Stimulated activated naive CD8-positive, alpha-beta T cell treated with anti-CD3 and anti-CD28 coated beads, Interleukin-15, Interleukin-2, amounts not matched to agents 100 ng/mL and 50 ng/mL, for 24 hours (primary cell): ENCODE data around the gene PPDPF.
"Not testable (repeated sequence)": the region's sequence is repeated elsewhere in the genome, so short reads cannot be mapped to it uniquely, and the experiment has no call there.

ENCODE experiments used
- H3K27ac Mint-ChIP-seq: one replicate; pipeline ENCODE4 v1.8.0; 2021; ENCODE audit warnings: mild to moderate bottlenecking, mixed read lengths
- H3K27me3 Mint-ChIP-seq: one replicate; pipeline ENCODE4 v1.8.0; 2021; ENCODE audit warnings: mixed read lengths
- H3K36me3 Mint-ChIP-seq: one replicate; pipeline ENCODE4 v1.8.0; 2021; ENCODE audit warnings: low read depth, mixed read lengths
- H3K4me1 Mint-ChIP-seq: one replicate; pipeline ENCODE4 v1.8.0; 2021; ENCODE audit warnings: low read depth, mixed read lengths
- H3K4me3 Mint-ChIP-seq: one replicate; pipeline ENCODE4 v1.8.0; 2021; ENCODE audit warnings: mild to moderate bottlenecking, mixed read lengths
- H3K9me3 Mint-ChIP-seq: one replicate; pipeline ENCODE4 v1.8.0; 2021; ENCODE audit warnings: mixed read lengths

Gene PPDPF

DNA sequence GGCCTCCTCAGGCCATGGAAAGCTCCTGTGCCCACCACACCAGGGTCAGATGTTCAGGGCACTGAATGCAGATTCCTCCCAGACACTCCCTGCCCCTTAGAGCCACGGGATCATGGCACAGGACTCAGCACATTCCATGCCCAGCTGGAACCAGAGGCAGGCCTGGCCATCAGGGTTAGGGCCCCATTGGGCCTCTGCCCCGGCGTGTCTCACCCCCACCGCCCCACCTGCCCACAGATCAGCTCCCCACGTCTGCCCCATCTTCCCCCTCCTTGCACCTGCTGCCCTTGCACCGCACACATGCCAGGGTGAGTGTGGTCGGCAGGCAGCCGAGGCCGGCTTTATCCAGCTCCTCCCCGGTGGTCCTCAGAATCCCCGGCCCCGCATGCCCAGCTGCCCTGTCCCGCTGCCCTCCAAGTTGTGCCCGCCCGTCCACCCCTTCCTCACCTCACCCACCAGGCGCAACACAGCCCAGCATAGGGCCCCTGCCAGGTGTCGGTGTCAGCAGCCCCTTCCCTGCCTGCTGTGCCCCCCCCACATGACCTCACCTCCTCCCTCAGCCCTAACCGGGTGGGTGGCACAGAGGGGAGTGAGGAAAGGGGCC is 29.2 kb downstream of the PPDPF start:
- H3K27me3 Mint-ChIP-seq, result peaks cover 3% of the 10 kb centered on the region
- H3K9me3 Mint-ChIP-seq, result no peaks in the 10 kb centered on the region
- H3K4me3 Mint-ChIP-seq, result no peak overlapping the region
- H3K4me1 Mint-ChIP-seq, result peaks cover 12% of the 10 kb centered on the region
- H3K36me3 Mint-ChIP-seq, result no peaks in the 10 kb centered on the region
- H3K27ac Mint-ChIP-seq, result no peak overlapping the region

DNA sequence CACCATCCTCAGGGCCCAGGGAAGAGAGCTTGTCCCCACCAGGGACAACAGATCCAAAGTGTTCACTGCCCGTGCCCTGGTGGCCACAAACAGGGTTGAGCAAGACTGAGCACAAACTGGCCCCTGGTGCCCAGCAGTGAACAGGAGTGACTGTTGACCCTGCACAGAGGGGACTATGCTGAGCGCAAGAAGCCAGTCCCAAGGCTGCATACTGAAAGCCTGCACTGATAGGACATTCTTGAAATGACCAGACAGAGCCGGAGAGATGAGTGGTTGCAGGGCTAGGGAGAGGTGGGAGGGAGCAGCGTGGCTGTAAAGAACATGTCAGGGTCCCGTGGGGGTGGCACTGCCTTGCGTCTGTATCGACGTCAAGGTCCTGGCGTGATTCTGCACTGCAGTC is 30.5 kb downstream of the PPDPF start:
- Mint-ChIP-seq H3K9me3 (no peaks in the 10 kb centered on the region), H3K27me3 (peaks cover 3% of the 10 kb centered on the region), H3K4me3 (no peak overlapping the region), H3K4me1 (peaks cover 12% of the 10 kb centered on the region), H3K36me3 (no peaks in the 10 kb centered on the region), H3K27ac (no peak overlapping the region)

DNA sequence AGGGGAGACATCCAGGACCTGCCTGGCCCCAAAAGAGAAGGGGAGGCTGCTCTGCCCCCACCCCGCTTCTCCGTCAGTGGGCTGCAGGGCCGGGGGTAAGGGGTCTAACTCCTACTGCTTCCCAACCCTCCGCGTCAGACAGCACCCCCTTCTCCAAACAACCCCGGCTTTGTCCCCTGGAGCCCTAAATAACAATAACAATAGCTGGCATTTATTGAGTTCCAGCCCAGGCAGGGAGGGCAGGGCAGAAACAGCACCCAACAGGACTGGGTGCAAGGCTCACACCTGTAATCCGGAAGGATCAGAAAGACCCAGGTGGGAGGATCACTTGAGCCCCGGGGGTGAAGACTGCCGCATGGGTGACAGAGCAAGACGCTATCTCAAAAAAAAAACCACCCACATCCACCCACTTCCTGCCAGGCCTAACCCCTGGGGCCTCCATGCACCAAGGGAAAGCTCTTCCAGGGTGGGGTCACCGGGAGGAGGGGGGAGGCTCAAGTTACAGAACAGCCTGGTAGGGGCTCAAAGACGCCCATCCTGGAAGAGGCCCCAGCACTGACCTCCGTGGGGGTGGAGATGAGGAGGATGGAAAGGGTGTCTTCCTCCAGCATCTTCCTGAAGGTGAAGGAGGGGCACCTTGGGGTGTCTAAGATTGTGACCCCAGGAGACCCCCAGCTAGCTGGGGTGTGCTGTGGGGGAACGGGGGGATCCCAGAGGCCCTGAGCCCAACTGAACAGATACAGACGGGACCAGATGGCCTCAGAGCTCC is 32.1 kb downstream of the PPDPF start:
- Mint-ChIP-seq H3K27me3 (peaks cover 3% of the 10 kb centered on the region), H3K9me3 (no peaks in the 10 kb centered on the region), H3K4me1 (peaks cover 12% of the 10 kb centered on the region), H3K4me3 (peak overlapping the region; percentile 43), H3K27ac (peak overlapping the region; percentile 40), H3K36me3 (no peaks in the 10 kb centered on the region)

DNA sequence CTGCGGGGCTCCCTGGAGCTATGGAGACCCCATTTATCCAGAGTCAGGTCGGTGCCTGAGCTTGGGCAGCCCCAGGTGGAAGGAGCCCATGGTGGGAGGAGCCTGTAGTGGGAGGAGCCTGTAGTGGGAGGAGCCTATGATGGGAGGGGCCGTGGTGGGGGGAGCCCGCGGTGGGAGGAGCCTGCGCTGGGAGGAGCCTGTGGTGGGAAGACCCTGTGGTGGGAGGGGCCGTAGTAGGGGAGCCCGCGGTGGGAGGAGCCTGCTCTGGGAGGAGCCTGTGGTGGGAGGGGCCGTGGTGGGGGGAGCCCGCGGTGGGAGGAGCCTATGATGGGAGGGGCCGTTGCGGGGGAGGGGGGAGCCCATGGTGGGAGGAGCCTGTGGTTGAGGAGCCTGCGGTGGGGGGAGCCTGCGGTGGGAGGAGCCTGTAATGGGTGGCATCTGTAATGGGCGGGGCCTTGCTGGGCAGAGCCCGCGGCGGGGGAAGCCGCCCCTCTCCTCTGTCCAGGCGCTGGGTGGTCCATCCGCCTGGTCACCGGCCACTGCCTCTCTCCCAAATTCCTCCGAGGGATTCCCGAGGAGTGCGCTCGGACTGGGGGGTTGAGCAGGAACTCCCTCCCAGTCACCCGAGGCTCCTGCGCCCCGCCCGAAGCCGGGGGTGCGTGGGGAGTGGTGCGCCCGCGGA is 32.8 kb downstream of the PPDPF start:
- H3K9me3 Mint-ChIP-seq, result no peaks in the 10 kb centered on the region
- H3K27ac Mint-ChIP-seq, result no peak overlapping the region
- peak overlapping the region; percentile 43 for H3K4me3 Mint-ChIP-seq
- peaks cover 12% of the 10 kb centered on the region for H3K4me1 Mint-ChIP-seq
- H3K36me3 Mint-ChIP-seq, result no peaks in the 10 kb centered on the region
- H3K27me3 Mint-ChIP-seq, result peaks cover 3% of the 10 kb centered on the region

DNA sequence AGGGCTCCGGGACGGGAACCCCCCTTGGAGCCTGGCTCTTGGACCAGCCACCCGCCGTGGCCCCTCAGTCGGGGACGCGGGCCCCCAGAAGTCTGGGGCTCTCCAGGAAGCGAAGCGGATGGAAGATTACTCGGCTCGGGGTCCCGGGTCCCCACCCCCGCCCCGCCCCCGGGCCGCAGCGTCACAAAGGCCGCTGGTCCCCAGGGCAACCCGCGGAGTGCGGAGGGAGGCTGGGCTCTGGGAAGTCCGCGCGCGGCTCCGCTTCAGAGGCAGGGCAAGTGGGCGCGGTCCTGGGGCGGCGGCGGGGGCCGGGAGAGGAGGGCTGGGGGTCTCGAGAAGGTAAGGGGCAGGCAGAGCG is 33.3 kb downstream of the PPDPF start, which contains the start of gene FNDC11:
TSS of gene FNDC11 (plus strand) at position 227 of the 358 bp plus-strand sequence. CDS start 1,505 bp downstream, outside the sequence.
- H3K9me3 Mint-ChIP-seq, result no peaks in the 10 kb centered on the region
- peak within 1 kb of the TSS; percentile 43 for H3K4me3 Mint-ChIP-seq
- H3K4me1 Mint-ChIP-seq, result peaks cover 12% of the 10 kb centered on the region
- no peaks in the 10 kb centered on the region for H3K36me3 Mint-ChIP-seq
- H3K27me3 Mint-ChIP-seq, result peaks cover 3% of the 10 kb centered on the region
- H3K27ac Mint-ChIP-seq, result peak within 1 kb of the TSS; percentile 40

DNA sequence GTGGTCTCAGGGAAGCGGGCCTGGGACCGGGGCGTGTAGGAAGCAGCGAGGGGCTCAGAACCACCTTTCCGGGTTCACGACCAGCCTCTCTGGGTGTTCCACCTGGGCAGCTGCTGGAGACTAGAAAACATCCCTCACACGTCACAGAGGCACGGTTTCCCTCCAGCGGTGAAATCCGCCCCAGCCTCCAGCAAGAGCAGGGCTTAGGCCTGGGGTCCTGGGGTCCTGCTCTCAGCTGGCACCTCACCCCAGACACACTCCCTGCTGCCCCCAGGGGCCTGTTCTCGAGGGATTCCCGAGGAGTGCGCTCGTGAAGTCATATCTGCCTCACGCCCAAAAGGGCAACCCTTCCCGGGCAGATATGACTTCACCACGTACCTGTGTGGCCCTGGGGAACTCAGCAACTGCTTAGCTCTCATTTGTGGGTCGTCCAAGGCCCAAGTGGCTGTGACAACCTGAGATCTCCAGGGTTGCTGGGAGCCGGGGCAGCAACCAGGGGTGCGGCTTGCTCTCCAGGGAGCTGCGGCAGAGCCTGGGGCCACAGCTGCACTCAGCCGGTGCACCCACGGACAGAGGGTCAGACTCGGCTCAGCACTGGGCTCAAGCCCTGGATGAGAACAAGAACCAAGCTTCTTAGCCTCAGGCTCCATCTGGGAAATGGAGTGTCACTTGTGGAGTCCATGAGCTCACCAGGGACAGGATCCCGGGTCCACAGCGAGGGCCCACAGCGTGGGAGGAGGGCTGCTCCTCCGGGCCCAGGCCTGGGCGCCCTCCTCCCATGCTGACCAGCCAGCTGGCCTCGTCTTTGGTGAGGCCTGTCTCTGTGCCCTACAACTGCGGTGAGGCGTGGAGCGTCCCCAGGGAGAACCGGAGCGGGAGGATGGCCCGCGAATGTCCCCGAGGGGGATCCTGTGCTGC is 34.1 kb downstream of the PPDPF start:
- H3K4me1 Mint-ChIP-seq, result peaks cover 12% of the 10 kb centered on the region

DNA sequence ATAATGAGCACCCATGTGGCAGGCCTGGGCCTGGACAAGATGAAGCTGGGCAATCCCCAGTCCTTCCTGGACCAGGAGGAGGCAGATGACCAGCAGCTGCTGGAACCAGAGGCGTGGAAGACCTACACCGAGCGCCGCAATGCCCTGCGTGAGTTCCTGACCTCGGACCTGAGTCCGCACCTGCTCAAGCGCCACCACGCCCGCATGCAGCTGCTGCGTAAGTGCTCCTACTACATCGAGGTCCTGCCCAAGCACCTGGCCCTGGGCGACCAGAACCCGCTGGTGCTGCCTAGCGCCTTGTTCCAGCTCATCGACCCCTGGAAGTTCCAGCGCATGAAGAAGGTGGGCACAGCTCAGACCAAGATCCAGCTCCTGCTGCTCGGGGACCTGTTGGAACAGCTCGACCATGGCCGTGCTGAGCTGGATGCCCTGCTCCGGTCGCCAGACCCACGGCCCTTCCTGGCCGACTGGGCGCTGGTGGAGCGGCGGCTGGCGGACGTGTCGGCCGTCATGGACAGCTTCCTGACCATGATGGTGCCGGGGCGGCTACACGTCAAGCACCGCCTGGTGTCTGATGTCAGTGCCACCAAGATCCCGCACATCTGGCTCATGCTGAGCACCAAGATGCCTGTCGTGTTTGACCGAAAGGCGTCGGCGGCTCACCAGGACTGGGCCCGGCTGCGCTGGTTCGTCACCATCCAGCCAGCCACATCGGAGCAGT is 35.3 kb downstream of the PPDPF start:
- peaks cover 3% of the 10 kb centered on the region for H3K27me3 Mint-ChIP-seq
- H3K27ac Mint-ChIP-seq, result no peak overlapping the region
- no peaks in the 10 kb centered on the region for H3K9me3 Mint-ChIP-seq
- H3K36me3 Mint-ChIP-seq, result peaks cover 4% of the 10 kb centered on the region
- H3K4me1 Mint-ChIP-seq, result peaks cover 12% of the 10 kb centered on the region
- no peak overlapping the region for H3K4me3 Mint-ChIP-seq

More for the DNA sequence above, 34.1 kb downstream of the PPDPF start:
- Mint-ChIP-seq H3K27ac (no peak overlapping the region), H3K9me3 (no peaks in the 10 kb centered on the region), H3K4me3 (no peak overlapping the region), H3K36me3 (no peaks in the 10 kb centered on the region), H3K27me3 (peaks cover 3% of the 10 kb centered on the region)

DNA sequence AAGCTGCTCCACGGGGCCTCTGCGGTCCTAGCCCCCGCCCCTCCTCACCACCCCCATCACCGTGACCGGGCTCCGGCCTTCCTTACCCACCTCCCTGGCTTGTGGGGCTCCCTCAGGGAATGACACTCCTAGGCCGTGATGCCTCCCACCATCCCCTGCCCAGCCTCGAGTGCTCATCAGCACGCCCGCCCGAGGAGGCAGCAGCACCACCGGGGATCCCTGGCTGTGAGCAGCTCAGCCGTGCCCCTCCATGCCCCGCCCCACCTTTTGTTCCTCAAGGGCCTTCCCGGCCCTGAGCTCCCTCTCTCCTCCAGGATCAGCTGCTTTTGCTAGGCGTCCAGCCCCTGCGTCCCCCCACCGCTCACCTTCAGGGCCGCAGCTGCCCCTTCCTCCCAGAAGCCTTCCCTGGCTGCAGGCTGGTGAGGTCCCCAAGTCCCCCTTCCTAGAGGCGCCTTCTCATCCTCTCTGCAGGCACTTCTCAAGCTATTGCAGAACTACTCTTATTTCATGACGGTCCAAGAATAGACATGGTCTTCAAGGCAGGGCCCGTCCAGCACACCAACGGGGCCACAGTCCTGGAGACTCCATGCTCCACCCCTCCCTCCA is 36.4 kb downstream of the PPDPF start:
- Mint-ChIP-seq H3K9me3 (no peaks in the 10 kb centered on the region), H3K4me1 (peaks cover 12% of the 10 kb centered on the region), H3K27me3 (no peaks in the 10 kb centered on the region), H3K4me3 (no peak overlapping the region), H3K36me3 (peaks cover 4% of the 10 kb centered on the region), H3K27ac (no peak overlapping the region)

DNA sequence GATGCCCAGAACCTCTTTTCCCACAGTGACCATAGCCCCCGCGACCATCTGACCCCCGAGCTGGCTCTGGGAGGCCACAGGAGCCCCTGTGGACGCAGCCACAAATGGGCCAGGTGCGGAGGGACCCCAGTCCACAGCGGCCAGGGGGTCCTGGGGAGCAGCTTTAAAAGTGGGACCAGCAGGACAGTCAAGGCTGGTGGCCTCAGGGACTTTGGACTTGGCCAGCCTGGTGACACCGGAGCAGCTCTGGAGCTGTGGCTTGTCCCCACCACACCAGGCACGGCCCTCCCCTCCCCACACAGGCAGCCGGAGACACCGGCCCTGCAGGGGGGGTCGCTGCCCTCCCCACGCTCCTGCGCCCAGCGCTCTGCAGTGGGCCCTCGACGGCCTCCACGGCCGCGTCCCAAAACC is 36.9 kb downstream of the PPDPF start:
- peaks cover 4% of the 10 kb centered on the region for H3K36me3 Mint-ChIP-seq
- no peak overlapping the region for H3K4me3 Mint-ChIP-seq
- no peaks in the 10 kb centered on the region for H3K27me3 Mint-ChIP-seq
- H3K9me3 Mint-ChIP-seq, result no peaks in the 10 kb centered on the region
- peaks cover 8% of the 10 kb centered on the region for H3K4me1 Mint-ChIP-seq
- no peak overlapping the region for H3K27ac Mint-ChIP-seq

DNA sequence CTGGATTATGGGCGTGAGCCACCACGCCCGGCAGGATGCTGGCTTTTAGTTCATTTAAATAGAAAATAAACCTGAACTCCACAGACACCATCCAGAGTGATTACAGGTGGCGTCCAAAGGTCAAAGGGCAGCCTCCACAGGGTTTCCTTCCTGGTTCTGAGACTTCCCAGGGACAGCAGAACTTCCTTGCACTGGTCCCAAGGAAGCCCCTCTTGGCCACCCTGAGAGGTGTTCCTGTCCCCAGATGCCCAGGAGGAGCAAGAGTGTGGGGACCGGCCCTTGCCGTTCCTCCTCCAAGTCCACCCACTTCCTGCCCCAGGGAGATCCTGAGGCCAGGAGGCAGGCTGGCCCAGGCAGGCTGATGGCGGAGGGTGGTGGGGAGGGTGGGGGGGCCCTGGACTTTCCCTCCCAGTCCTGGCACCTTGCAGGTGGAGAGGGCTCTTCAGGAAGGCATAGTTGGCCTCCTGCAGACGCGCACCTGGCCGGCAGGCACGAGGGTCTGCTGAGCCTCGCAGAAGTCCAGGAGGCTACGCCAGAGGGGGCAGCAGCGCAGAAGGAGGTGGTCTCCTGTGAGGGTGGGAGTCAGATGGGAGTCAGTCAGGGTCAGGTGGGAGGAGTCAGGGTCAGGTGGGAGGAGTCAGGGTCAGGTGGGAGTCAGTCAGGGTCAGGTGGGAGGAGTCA is 38.4 kb downstream of the PPDPF start:
- H3K9me3 Mint-ChIP-seq, result no peaks in the 10 kb centered on the region
- no peak overlapping the region for H3K4me3 Mint-ChIP-seq
- peaks cover 4% of the 10 kb centered on the region for H3K36me3 Mint-ChIP-seq
- no peaks in the 10 kb centered on the region for H3K4me1 Mint-ChIP-seq
- no peaks in the 10 kb centered on the region for H3K27me3 Mint-ChIP-seq
- no peak overlapping the region for H3K27ac Mint-ChIP-seq

DNA sequence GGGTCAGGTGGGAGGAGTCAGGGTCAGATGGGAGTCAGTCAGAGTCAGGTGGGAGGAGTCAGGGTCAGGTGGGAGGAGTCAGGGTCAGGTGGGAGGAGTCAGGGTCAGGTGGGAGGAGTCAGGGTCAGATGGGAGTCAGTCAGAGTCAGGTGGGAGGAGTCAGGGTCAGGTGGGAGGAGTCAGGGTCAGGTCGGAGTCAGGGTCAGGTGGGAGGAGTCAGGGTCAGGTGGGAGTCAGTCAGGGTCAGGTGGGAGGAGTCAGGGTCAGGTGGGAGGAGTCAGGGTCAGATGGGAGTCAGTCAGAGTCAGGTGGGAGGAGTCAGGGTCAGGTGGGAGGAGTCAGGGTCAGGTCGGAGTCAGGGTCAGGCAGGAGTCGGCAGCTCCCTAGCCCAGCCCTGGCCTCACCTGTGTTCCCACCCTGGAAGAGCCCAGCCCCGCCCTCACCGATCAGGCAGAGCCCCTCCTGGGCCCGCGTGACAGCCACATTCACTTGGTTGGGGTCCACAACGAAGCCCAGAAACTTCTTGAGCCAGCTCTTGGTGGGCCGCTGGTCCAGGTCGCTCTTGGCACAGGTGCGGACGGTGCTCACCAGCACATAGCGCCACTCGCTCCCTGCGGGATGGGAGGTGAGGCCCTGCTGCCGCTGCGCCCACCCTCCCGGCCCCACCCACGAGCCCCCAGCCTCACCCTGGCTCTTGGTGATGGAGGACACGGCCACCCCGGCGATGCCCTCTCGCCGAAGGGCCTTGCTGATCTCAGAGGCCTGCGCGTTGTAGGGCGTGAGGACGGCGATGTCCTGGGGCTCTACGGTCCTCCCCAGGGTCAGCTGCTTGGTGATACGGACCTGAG is 39.1 kb downstream of the PPDPF start:
- H3K4me3 Mint-ChIP-seq, H3K9me3 Mint-ChIP-seq, H3K27ac Mint-ChIP-seq, H3K4me1 Mint-ChIP-seq, H3K36me3 Mint-ChIP-seq, H3K27me3 Mint-ChIP-seq: not testable (repeated sequence)

DNA sequence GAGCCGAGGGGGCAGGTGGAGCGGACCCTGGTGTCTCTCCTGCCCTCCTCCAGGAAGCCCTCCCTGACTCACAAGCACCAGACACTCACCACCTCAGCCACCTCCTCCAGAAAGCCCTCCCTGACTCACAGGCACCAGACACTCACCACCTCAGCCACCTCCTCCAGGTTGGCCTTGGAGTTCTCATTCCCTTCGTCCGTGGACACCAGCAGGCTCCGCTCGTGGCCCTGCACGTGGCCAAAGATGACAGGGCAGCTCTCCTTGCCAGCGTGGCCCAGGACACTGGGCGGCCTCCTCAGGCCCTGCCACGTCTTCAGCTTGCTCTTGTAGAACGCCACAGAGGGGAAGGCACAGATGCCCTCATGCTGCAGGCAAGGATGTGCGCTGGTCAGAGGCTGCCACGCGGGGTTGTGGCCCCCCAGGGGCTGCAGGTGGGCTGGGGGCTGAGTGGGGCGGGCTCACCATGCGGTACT is 39.8 kb downstream of the PPDPF start:
- peaks cover 4% of the 10 kb centered on the region for H3K36me3 Mint-ChIP-seq
- H3K4me3 Mint-ChIP-seq, result no peak overlapping the region
- no peaks in the 10 kb centered on the region for H3K4me1 Mint-ChIP-seq
- H3K27me3 Mint-ChIP-seq, result no peaks in the 10 kb centered on the region
- no peaks in the 10 kb centered on the region for H3K9me3 Mint-ChIP-seq
- no peak overlapping the region for H3K27ac Mint-ChIP-seq
